GM10847 (cell line): ENCODE measurements around the gene SULT1A2.

Experiments
- POLR2A ChIP-seq: IDR thresholded peaks from 2 replicates; pipeline ENCODE4 v1.6.1; 2011; ENCODE audit not compliant: insufficient read length; ENCODE audit errors: extremely low read depth

SULT1A2 gene

DNA sequence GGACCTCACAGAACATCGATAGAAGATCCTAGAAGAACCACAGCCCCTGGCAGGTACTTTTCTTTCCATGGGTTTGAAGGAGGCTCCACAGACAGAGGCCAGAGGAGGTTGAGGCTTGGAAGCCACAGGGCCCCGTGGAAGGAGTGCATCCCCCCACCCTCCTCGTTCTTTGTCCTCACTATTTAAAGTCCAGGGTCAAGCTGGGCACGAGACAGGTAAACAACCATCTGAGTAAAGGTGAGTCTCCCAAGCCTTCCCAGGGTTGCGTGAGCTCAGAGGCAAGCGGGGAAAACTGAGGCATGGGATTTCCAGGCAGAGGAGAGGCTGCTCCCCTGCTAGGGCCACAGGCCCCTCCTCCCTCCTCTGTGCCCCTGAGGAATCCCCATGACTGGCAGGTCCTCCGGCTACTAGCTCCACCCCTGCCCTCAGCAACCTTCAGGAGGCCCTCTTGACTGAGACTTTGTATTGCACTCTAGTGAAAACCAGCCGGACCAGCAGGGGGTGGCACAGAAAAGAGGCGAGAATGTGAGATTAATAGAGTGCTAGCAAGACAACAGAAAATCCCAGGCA lies 927 bp upstream of the SULT1A2 start:
- no peak for TF ChIP-seq POLR2A

DNA sequence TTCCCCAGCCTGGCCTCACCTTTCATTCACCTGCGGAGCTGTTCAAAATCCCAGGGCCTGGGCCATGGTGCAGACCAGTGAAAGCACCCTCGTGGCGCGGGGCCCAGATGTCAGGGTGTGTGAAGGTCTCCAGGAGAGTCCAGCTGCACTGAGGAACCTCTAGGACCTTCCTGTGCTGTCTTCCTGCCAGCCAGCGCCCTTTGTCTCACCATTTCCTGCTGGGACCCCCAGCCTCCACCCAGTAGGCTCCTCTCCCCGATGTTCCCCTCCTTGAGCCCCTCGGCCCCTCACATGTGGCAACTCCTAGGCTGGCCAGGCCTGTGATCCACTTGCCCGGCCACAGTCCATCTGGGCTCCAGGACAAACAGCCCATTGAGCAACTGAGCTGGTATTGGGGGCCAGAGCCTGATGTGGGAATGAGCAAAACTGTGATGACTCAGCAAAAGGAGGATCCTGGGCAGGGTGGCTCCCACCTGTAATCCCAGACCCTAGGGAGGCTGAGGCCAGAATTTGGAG lies 677 bp downstream of the SULT1A2 start:
- no peak for TF ChIP-seq POLR2A

DNA sequence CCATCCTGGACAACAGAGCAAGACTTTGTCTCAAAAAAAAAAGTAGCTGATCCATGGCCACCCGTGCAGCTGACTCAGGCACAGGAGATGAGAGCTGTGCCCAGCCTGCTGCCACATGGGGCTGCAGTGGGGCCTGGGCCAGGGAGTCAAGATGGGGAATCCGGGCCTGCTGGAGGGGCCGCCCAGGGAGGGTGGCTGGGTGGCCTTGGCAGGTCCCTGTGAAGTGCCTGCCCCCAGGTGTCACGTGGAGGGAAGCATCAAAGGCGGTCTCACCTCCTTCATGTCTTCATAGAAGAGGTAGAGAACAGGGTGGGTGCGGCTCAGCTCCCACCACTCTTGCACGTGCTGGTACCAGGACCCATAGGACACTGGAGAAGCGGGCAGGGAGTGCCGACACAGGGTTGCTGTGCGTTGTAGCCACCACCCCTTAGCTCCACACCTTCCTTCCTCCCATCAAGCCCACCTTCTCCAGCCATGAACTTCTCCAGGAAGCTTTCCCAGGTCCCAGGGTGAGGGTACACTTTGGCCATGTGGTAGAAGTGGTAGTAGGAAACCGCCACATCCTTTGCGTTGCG lies 3.8 kb downstream of the SULT1A2 start:
- no peak for TF ChIP-seq POLR2A

DNA sequence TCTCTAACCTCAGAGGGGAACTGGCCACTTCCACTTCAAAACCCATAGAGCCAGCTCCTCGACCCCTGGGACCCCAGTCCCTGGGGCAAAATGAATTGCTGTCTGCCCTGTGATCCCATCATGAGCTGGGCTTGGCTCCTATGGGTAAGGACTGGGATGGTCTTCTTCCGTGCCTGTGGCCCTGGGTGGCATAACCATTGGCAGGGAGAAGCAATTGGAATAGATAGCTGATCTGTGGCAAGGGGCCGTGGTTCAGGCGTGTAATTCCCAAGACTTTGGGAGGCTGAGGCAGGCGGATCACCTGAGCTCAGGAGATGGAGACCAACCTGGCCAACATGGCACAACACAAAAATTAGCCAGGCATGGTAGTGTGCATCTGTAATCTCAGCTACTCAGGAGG lies 4.3 kb downstream of the SULT1A2 start:
- no peak for TF ChIP-seq POLR2A

DNA sequence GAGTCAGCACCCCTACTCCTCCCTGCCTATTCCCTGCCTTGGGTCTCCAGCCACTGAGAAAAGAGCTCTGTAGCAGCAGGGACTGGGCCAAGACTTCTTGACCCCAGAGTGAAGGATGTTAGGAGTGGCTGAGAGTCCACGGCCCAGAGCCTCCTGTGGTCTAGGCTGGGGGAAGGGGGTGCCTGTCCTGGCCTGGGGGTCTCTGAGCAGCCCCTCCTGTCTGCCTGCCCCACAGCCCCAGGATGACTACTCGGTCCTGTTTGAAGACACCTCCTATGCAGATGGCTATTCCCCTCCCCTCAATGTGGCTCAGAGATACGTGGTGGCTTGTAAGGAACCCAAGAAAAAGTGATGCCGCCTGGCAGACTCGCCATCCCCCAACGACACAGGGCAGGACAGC lies 5.5 kb downstream of the SULT1A2 start:
- TF ChIP-seq POLR2A, result no peak

DNA sequence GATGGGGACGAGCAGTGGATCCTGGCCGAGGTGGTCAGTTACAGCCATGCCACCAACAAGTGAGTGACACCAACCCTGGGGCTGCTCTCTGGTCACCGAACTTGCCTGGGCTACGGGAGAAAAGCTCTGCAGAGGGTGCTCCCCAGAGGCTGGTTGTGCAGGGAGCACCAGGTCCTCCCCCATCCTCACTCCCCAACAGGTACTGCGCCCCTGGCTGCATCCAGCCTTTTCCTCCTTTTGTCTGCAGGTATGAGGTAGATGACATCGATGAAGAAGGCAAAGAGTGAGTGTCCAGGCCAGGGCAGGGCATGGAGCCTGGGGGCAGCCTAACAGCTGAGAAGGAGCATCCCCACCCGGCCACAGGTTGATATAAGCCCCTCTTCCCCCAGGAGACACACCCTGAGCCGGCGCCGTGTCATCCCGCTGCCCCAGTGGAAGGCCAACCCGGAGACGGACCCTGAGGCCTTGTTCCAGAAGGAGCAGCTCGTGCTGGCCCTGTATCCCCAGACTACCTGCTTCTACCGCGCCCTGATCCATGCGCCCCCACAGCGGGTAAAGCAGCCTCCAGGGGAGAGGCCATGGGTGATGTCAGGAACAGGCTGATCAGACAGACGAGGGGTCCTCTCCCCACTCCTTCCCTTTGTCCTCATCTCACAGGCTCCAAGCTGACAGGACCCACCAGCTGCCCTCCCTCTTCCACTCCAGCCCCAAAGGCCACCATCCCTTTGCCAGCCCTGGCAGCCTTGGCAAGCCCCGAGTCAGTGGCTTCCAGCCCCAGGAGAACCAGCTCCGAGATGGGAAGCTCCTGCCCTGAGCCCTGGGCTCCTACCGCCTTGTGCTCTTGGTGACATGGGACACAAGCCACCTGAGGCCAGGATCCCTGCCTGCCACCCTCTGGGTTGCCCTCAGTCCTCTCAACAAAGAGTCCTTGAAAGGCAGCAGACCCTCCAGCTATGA lies 6.2 kb downstream of the SULT1A2 start:
- no peak for TF ChIP-seq POLR2A

DNA sequence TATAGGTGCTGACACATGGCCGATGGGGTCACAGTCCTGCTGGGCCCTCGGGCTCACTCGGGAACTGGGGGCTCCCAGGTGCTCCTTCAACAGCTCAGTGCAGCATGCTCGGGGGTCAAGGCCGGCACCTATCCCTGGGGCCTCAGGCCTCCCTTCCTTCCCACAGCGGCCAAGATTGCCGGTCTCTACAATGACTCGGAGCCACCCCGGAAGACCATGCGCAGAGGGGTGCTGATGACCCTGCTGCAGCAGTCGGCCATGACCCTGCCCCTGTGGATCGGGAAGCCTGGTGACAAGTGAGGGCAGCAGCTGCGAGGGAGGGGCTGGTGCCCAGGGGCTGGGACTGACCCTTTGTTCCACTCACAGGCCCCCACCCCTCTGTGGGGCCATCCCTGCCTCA lies 6.9 kb downstream of the SULT1A2 start:
- TF ChIP-seq POLR2A, result no peak

DNA sequence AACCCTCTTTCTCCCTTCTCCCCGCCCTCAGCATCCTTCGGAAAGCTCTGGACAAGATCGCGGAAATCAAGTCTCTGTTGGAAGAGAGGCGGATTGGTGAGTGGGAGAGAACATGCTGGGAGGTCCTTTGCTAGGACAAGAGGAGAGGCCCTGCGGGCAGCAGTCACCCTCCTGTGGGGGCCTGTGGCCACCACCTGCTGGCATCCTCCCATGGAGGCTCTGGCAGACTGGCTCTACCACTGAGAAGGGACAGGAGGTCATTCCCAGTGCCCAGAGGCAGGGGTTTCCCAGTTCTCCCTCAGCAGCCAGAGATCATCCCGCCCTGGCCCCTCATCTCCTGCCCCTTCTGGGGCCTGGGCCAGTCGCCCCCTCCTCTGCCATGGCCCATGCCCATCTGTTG lies 7.8 kb downstream of the SULT1A2 start:
- TF ChIP-seq POLR2A, result no peak

DNA sequence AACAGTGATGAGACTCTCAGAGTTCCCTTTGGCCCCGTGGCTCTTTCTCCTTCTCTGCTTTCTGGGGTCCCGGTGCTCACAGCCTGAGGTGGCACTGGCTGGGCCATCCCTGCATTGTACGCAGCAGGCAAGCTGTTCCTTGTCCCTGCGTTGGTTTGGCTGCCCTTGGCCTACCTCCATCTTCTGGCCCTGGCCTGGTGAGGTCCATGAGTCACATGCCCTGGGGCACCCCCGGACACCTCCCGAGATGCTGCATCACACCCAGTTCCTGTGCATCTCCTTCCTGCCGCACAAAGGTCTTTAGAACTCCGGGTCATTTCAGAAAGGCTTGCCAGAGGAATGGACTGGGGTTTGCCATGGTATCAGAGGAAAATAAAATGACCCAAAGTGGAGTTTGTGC lies 9.5 kb downstream of the SULT1A2 start:
- no peak for TF ChIP-seq POLR2A

DNA sequence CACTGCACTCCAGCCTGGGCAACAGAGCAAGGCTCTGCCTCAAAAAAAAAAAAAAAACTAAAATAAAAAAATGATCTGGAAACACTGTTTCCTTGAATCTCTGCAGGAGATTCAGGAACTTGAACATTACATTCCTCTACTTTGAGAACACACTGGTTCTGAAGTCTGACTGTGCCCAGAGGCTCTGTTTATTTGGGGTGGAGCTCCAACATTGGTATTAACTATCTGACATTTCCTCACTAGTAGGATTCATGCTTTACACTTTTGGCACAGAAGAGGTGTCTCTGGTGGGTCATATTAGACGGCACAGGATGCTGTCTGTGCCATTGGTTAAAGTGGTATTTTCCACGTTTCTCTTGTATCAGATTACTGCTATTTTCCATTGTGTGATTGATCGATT lies 10.4 kb downstream of the SULT1A2 start:
- TF ChIP-seq POLR2A, result no peak

DNA sequence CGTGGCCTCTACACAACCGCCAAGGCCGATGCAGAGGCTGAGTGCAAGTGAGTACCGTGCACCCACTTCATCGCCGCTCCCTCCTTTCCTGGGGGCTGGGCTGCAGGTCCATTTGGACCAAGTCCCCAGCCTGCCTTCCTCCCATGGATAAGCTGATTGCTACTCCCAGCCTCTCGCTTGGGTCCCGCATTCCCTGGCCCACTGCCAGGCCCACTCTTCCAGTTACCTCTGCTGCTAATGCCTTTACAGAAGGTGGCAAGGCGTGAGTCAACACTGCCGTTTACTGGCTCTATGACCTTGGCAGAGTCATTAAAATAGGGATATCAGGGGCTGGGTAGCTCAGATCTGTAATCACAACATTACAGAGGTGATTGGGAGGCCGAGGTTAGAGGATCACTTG lies 11.2 kb downstream of the SULT1A2 start:
- TF ChIP-seq POLR2A, result no peak

DNA sequence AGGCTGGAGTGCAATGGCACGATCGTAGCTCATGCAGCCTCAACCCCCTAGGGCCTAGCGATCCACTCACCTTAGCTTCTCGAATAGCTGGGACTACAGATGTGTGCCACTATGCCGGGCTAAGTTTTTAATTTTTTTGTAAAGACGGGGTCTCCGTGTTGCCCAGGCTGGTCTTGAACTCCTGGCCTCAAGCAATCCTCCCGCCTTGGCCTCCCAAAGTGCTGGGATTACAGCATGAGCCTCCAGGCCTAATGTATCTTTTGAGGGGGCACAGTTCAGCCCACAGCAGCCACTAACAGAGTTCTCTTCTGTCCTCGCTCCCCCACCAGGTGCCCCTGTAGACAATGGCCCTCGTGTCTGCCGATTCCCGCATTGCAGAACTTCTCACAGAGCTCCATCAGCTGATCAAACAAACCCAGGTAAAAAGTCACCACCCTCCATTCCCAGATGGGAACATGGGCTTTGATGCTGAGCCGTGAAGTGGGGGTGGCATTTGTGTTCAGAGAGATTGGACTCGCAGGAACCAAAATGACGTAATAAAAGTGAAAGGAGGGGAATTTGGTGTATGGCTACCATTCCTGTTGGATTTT lies 16.0 kb downstream of the SULT1A2 start:
- TF ChIP-seq POLR2A, result no peak

DNA sequence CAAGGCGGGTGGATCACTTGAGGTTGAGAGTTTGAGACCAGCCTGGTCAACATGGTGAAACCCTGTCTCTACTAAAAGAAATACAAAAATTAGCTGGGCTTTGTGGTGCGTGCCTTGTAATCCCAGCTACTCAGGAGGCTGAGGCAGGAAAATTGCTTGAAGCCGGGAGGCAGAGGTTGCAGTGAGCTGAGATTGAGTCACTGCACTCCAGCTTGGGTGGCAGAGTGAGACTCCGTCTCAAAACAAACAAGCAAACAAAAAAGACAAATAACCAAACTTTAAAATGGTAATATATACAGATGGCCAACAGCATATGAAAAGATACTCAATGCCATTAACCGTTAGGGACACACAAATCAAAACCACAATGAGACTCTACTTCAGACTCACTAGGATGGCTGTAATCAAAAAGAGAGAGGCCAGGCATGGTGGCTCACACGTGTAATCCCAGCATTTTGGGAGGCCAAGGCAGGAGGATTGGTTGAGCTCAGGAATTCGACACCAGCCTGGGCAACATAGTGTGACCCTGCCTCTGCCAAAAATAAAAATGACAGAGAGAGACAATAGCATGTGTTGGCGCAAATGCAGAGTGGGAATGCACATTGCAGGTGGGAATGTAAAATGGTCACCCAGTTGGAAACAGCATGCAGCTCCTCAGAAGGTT lies 21.3 kb downstream of the SULT1A2 start:
- no peak for TF ChIP-seq POLR2A

DNA sequence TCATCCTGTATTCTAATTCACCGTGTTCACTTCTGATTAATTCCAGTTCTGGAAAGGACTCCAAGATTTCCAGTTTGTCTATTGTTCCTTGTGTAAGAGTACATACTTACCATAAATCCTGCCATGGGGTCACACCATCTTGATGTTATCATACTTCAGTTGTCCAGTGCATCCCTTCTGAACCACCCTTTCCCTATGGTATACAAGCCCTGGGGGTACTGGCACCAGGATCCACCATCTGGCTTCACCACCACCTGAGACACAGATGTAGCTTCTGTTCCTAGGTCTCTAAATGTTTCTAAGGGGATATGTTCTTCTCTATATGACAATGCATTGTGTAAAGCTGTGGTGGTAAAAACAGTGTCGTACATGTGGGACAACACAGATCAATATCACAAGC lies 21.9 kb downstream of the SULT1A2 start:
- no peak for TF ChIP-seq POLR2A
